CD4-positive, alpha-beta T cell (primary cell): Measurements from ENCODE around the gene EFCAB10. TPM values are rescaled to one million over a fixed set of nuclear protein-coding genes. Genes with fewer than 3 reads are reported as not detected.
A peak's percentile ranks its signal among the peaks of the same experiment; 100 is the strongest.
"Not testable (repeated sequence)": the region's sequence is repeated elsewhere in the genome, so short reads cannot be mapped to it uniquely, and the experiment has no call there.

ENCODE experiments used
- ATAC-seq: fragments of 200-7000 bp; cut with Tn5 transposase; one replicate; pipeline ENCODE4 v1.10.0; 2022; ENCODE audit warnings: mild to moderate bottlenecking; ENCODE audit not compliant: poor library complexity
- CTCF ChIA-PET: fragments of 350-600 bp; sonication (Branson Sonifier 250); formaldehyde crosslinking; loops from one replicate; lab custom pipeline; 2021; ENCODE audit warnings: antibody characterized with exemption, inconsistent platforms; lab: Charles Lee
- POLR2A ChIA-PET: fragments of 350-600 bp; sonication (Branson Sonifier 250); formaldehyde crosslinking; loops from one replicate; lab custom pipeline; 2021; ENCODE audit warnings: antibody characterized with exemption, inconsistent platforms; lab: Charles Lee
- DNase-seq, 14 experiments: peaks; one replicate each; pipeline ENCODE4 v3.0.0-alpha.2; 2013 to 2020; ENCODE audit warnings: mixed read lengths in 2 of 14
- H3K27ac ChIP-seq, 2 donors: one replicate each; pipeline versions ENCODE4 v1.5.1 to v1.7.0; 2013; ENCODE audit warnings: low read length in 2 of 2, low read depth in 1 of 2, mild to moderate bottlenecking in 1 of 2
- H3K27me3 ChIP-seq, 2 experiments: 1 replicate in 1 of 2; 2 replicates in 1 of 2; pipeline versions ENCODE4 v1.6.1 to v1.7.0; 2013; ENCODE audit warnings: low read length in 2 of 2, control low read depth in 1 of 2, mild to moderate bottlenecking in 1 of 2, moderate library complexity in 1 of 2; ENCODE audit not compliant: insufficient read depth in 2 of 2, control insufficient read depth in 1 of 2
- H3K36me3 ChIP-seq: one replicate; pipeline ENCODE4 v1.6.1; 2013; ENCODE audit warnings: low read length, control low read depth; ENCODE audit not compliant: insufficient read depth
- H3K4me1 ChIP-seq: one replicate; pipeline ENCODE4 v1.6.1; 2013; ENCODE audit warnings: low read length, control low read depth; ENCODE audit not compliant: insufficient read depth
- H3K4me3 ChIP-seq: one replicate; pipeline ENCODE4 v1.5.1; 2013; ENCODE audit warnings: mild to moderate bottlenecking, low read length, moderate library complexity
- H3K9me3 ChIP-seq, 2 experiments: 1 replicate in 1 of 2; 2 replicates in 1 of 2; pipeline versions ENCODE4 v1.6.1 to v1.7.0; 2013; ENCODE audit warnings: low read length in 2 of 2, mild to moderate bottlenecking in 2 of 2, control low read depth in 1 of 2, moderate library complexity in 1 of 2; ENCODE audit not compliant: control insufficient read depth in 1 of 2, insufficient read depth in 1 of 2
- H3K27ac Mint-ChIP-seq: one replicate; pipeline ENCODE4 v1.8.0; 2020; ENCODE audit warnings: mixed read lengths
- H3K27me3 Mint-ChIP-seq: one replicate; pipeline ENCODE4 v1.8.0; 2021; ENCODE audit warnings: mixed read lengths
- H3K36me3 Mint-ChIP-seq: one replicate; pipeline ENCODE4 v1.8.0; 2021; ENCODE audit warnings: low read depth, mixed read lengths
- H3K4me1 Mint-ChIP-seq: one replicate; pipeline ENCODE4 v1.8.0; 2021; ENCODE audit warnings: low read depth, mixed read lengths
- H3K4me3 Mint-ChIP-seq: one replicate; pipeline ENCODE4 v1.8.0; 2020; ENCODE audit warnings: mild to moderate bottlenecking, mixed read lengths
- H3K9me3 Mint-ChIP-seq: one replicate; pipeline ENCODE4 v1.8.0; 2020; ENCODE audit warnings: mixed read lengths
- CTCF ChIP-seq: fragments of 200-600 bp; IDR thresholded peaks from one replicate; pipeline ENCODE4 v1.8.0; 2022; ENCODE audit warnings: antibody characterized with exemption, mild to moderate bottlenecking
- intact Hi-C, 2 experiments: fragments of 100-400 bp; cut with DNase I in 1 of 2; cut with micrococcal nuclease in 1 of 2; formaldehyde crosslinking; loops; one replicate each; pipeline versions ENCODE4 v1.15.1 to v1.9.0; 2023 to 2025; cut with DNase I, micrococcal nuclease
- total RNA-seq, 174 experiments: library from RNA in 2 of 174; stranded (reverse) in 2 of 174; gene quantifications; one replicate each; pipeline ENCODE4 v1.2.3 and lab custom pipeline; 2021 to 2026

The EFCAB10 gene
- total RNA-seq, 2 experiments from 2014 or later = 0.78 to 1.1 TPM

- ATAC-seq (peak; percentile 94), DNase-seq (peak; percentile 61 to 92 (median 76))
- Histone ChIP-seq H3K27me3 (no peaks in the 10 kb centered on the region), H3K4me1 (peaks cover 18% of the 10 kb centered on the region), H3K4me3 (peak within 1 kb of the TSS; percentile 57), H3K27ac (peak within 1 kb of the TSS; percentile 21 to 67), H3K36me3 (no peaks in the 10 kb centered on the region), H3K9me3 (no peaks in the 10 kb centered on the region)
- H3K4me3 Mint-ChIP-seq = peak within 1 kb of the TSS; percentile 98
- peaks cover 4% of the 10 kb centered on the region for H3K36me3 Mint-ChIP-seq
- intact Hi-C loops = loop anchor here in 1 of 2 experiments (1.0 to 10.0 kb wide), 5 partner anchors 13 to 763 kb away; partner anchors contain the start of genes ATXN7L1, NAMPT and SRPK2
- ChIA-PET CTCF (interaction anchor here (1.8 kb wide), 1 partner anchor 10 kb away, joined by 7 read pairs; the partner anchor contains the start of gene RINT1), POLR2A (no interaction called here)
- peak within 1 kb of the TSS; percentile 85 for H3K27ac Mint-ChIP-seq
- TF ChIP-seq CTCF = no peak
- H3K9me3 Mint-ChIP-seq = no peaks in the 10 kb centered on the region
- peaks cover 15% of the 10 kb centered on the region for H3K4me1 Mint-ChIP-seq
- no peaks in the 10 kb centered on the region for H3K27me3 Mint-ChIP-seq
Measured at GRCh38 chr7:105521717-105522463, 59.4 kb downstream of the EFCAB10 start, which contains the start of gene PUS7. PUS7 (minus strand) TSS chr7:105522271; CDS start chr7:105508512, 13,759 bp downstream.

GRCh38 chr7:105521027-105521716 lies 60.1 kb downstream of the EFCAB10 start:
- Mint-ChIP-seq H3K27ac (peak overlapping the region; percentile 85), H3K27me3 (no peaks in the 10 kb centered on the region), H3K4me1 (peaks cover 15% of the 10 kb centered on the region), H3K4me3 (peak overlapping the region; percentile 98), H3K36me3 (peaks cover 4% of the 10 kb centered on the region), H3K9me3 (no peaks in the 10 kb centered on the region)
- Histone ChIP-seq H3K4me1 (peaks cover 18% of the 10 kb centered on the region), H3K9me3 (no peaks in the 10 kb centered on the region), H3K4me3 (peak overlapping the region; percentile 57), H3K36me3 (no peaks in the 10 kb centered on the region), H3K27me3 (no peaks in the 10 kb centered on the region), H3K27ac (no peak overlapping the region)
- no peak for TF ChIP-seq CTCF
- ChIA-PET CTCF (interaction anchor here (1.8 kb wide), 1 partner anchor 11 kb away, joined by 7 read pairs; the partner anchor contains the start of gene RINT1), POLR2A (interaction anchor here (1.1 kb wide), 1 partner anchor 10 kb away, joined by 7 read pairs; the partner anchor contains the start of gene RINT1)
- peak; percentile 15 for ATAC-seq
- DNase-seq = peak in 11 of 14 experiments; percentile 3 to 58 (median 20)
- intact Hi-C loops = loop anchor here in 1 of 2 experiments (1.0 to 10.0 kb wide), 5 partner anchors 14 to 764 kb away; partner anchors contain the start of genes ATXN7L1, NAMPT and SRPK2

GRCh38 chr7:105520620-105521019 lies 60.7 kb downstream of the EFCAB10 start:
- DNase-seq, H3K9me3 Mint-ChIP-seq, H3K4me3 ChIP-seq, H3K36me3 ChIP-seq, H3K36me3 Mint-ChIP-seq, H3K9me3 ChIP-seq, H3K27me3 ChIP-seq, H3K27ac ChIP-seq, H3K27me3 Mint-ChIP-seq, H3K27ac Mint-ChIP-seq, ATAC-seq: not testable (repeated sequence)
- peaks cover 18% of the 10 kb centered on the region for H3K4me1 ChIP-seq
- ChIA-PET CTCF (interaction anchor here (1.8 kb wide), 1 partner anchor 11 kb away, joined by 7 read pairs; the partner anchor contains the start of gene RINT1), POLR2A (interaction anchor here (1.1 kb wide), 1 partner anchor 11 kb away, joined by 7 read pairs; the partner anchor contains the start of gene RINT1)
- H3K4me3 Mint-ChIP-seq = peak overlapping the region; percentile 4
- peaks cover 15% of the 10 kb centered on the region for H3K4me1 Mint-ChIP-seq
- intact Hi-C loops = loop anchor here in 1 of 2 experiments (1.0 to 10.0 kb wide), 5 partner anchors 14 to 764 kb away; partner anchors contain the start of genes ATXN7L1, NAMPT and SRPK2
